HG03280 (cell line): Measurements from ENCODE around the gene MAPKAPK3.

Experiments used
- ATAC-seq: cut with Tn5 transposase; IDR thresholded peaks from one replicate; pipeline ENCODE4 v1.9.1; 2021; ENCODE audit warnings: mild to moderate bottlenecking, moderate library complexity; ENCODE audit not compliant: unreplicated experiment

Gene MAPKAPK3

DNA sequence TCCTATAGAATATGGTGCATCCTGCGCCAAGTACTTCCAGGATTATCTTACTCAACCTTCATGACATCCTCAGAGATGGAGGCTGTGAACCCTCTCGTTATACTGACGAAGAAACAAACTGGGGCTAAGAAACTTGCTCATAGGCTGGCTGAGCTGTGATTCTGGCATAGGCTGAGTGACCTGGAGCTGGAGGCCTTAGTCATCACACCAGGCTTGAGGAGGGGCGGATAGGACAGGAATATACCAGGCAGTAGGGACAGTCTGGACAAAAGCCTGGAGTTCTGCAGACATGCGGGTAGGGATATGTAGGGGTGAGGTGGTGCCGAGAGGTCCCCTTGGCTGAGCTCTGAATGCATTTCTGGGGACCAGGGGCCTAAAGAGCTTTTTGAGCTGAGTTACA is 29.6 kb upstream of the MAPKAPK3 start:
- no peak for ATAC-seq

GRCh38 chr3:50587806-50588758 is 28.9 kb upstream of the MAPKAPK3 start:
- no peak for ATAC-seq

- no peak for ATAC-seq
Measured at GRCh38 chr3:50588759-50589433, 28.1 kb upstream of the MAPKAPK3 start.

DNA sequence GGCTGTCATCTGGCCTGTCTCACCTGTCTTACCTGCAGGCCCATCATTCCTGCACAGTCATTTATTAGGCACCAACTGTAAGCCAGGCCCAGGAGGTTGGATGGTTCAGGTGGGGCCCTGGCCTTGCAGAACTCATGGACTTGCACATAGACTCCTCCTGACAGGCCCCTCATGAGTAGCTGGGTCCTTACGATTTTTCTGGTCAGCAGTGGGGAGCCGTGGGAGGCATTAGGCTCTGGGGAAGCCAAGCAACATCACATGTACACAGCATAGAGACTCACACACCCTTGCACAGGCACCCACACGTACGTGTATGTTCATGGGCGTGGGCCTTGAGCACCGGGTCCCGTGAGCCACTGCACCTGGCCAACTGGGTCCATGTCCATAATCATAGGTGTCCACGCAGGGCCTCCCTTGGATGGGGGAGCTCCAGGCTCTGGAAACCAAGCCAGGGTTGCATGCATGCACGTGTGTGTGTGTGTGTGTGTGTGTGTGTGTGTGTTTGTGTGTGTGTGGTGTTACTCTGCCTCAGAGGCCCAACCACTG is 25.7 kb upstream of the MAPKAPK3 start:
- peak; percentile 1 for ATAC-seq

DNA sequence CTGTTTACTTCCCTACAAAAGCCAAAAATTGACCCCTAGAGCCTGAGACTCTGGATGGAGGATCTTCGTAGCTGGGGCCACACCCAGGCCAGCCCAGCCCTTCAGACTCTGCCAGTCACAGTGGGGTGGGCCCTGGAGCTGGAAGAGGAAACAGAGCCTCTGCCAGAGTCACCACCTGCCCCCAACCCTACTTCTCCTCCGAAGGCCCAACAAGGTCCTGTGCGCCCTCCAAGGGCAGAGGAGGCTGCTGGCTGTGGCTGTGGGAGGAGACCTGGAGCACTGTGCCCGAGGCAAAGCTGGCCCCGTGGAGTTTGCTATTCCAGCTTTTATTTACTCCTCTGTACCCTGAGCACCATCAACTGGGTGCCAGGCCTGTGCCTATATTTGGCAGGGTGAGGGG is 24.4 kb upstream of the MAPKAPK3 start:
- no peak for ATAC-seq

DNA sequence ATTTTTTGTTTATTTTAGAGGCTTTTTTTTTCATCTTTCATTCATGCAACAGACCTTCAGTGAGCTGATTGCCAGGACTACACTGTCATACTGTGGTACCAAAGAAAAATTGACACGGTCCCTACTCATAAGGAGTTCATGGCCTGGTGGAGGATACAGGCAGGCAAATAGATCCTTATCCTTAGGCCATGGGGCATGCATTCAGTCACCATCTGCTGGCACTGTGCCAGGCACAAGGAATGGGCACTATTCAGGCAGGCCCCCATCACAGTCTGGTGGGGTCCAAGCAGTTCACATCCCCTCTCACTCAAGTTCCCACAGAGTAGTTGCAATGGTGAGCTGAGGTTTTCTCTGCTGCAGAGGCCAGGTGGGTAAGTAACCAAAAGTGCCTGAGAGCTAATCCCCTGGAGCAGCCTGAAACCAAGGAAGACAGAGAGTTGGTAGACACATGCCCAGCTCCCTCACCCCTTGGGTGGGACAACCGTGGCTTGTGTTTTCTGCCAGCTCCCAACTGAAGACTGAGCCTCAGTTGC is 22.6 kb upstream of the MAPKAPK3 start:
- no peak for ATAC-seq

GRCh38 chr3:50599115-50599715 is 17.7 kb upstream of the MAPKAPK3 start:
- ATAC-seq = no peak

DNA sequence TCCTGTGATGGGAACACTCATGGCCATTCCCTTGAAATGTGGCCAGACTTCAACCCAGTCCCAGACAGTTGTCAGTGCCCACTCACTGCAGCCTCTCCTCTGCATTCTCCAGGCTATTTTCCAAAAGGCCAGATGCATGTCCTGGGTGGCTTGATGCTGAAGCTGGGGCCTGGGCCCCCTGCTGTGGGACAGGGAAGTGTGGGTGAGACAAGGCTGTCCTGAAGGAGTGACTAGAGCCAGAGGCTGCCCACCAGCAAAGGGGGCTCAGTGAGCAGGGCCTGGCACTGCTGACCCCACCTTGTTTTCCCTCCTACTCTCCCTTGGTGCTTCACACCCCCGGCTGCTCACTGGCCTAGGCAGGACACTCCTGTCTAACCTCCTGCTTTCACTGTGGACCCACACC is 17.2 kb upstream of the MAPKAPK3 start:
- no peak for ATAC-seq

- no peak for ATAC-seq
Measured at GRCh38 chr3:50600141-50600753, 16.7 kb upstream of the MAPKAPK3 start.

- no peak for ATAC-seq
Measured at GRCh38 chr3:50600841-50601591, 15.9 kb upstream of the MAPKAPK3 start.

- ATAC-seq = no peak
Measured at GRCh38 chr3:50602595-50603191, 14.3 kb upstream of the MAPKAPK3 start.

DNA sequence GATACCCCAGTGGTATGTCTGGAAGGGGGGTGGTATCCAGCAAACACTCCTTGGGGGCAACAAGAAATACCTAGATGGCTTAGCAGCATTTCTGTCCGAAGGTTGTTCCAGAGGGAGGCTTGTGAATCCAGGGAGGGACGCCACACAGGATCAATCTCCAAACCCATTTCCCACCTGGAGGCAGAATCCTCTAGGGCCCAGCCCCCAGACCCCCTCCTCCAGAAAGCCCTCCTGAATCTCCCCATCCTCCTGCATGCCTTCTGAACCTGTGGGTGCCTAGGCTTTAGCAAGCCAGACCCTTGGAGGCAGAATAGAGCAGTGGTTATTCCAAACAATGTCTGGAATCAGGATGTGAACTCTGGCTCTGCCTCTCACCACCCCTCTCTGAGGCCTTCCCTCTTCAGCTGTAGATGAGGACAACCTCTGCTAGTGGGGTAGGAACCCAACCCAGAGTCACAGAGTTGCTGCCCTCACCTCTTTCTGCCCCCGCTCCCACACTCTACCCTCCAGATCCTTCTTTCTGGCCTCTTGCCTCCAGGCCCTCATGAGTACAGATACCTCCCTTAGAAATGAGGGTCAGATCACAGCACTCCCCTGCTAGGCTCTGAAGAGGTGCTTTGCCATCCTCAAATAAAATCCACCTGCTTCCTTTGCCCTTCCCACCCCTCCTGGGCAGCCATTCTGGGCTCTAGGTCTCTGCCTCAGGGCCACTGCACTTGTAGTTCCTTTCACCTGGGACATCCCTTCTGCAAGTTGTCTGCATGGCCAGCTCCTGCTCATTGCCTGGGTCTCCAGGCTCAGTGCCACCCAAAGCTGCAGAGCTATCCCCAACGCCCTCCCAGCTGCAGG is 13.5 kb upstream of the MAPKAPK3 start:
- ATAC-seq = no peak

- ATAC-seq = no peak
Measured at GRCh38 chr3:50604110-50604621, 12.8 kb upstream of the MAPKAPK3 start.

- no peak for ATAC-seq
Measured at GRCh38 chr3:50604628-50605588, 12.0 kb upstream of the MAPKAPK3 start.

DNA sequence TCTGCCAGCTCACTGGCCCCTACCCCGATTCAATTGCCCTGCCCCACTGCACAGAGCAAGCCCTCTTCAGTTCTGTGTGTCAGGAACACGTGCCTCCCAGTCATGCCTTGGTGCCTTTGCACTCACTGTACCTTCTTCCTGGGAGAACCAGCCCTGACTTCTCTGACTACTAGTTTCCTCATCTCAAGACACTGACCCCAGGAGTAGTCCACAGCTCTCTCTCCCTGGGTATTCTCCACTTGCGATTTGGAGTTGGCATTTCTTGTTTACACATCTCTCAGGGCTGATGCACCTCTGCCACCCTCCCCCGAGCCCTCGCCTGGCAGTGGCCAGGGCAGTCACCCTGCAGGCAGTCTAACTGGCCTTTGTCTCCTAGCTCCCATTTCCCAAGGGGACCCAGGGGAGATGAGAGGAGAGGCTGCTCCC is 11.0 kb upstream of the MAPKAPK3 start:
- ATAC-seq = no peak

DNA sequence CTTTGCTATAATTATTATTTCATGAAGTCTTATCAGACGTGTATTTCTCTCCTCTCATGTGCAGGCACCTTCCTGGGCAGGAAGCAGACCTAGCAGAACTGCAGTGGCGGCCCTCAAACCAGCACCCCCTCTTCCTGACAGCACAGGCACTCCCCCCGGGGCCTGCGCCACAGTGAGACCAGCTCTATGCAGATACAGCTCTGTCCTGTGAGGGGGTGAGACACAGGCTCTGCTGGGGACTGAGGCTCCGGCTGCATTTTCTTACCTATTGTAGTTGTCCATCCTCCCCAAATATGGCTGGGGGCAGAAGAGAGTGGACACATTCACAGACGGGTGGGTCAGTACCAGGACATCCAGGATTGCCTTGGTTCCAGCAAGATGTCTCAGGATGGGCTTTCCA is 10.4 kb upstream of the MAPKAPK3 start:
- ATAC-seq = no peak
